ENCODE results near the gene ANKRD44. TPM values are rescaled to one million over a fixed set of nuclear protein-coding genes. Genes with fewer than 3 reads are reported as not detected.

Gene ANKRD44
- total RNA-seq, 1 experiment from 2014 or later = 0.68 TPM

DNA sequence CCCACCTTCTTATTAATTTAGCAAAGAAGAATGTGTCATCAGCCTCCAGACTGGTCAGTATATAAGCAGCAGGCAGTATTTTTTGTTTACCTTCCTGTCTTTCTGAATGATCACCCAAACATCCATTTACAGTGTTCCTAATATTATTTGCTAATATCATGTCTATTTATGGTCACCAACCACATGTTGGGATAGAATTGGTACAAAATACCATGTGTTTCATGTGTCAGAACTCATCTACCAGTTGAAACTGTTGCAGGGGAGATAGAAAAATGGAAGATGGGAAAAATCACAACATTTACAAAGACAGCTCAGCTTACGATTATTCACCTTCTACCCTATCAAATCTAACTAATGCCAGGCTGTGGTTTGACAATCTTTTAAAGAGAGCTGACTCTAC is 66.2 kb downstream of the ANKRD44 start (continued):
- TF ChIP-seq ELF4 (CRISPR knock-in tag; IDR thresholded peaks at IDR 0.05; ENCODE audit: low read depth) = no peak
- no peak for TF ChIP-seq ZNF121 (CRISPR knock-in tag; IDR thresholded peaks at IDR 0.05)
- TF ChIP-seq NFYB (CRISPR knock-in tag; conservative IDR thresholded peaks at IDR 0.05; ENCODE audit: low read depth) = no peak
- no peak for TF ChIP-seq ZNF232 (CRISPR knock-in tag; IDR thresholded peaks at IDR 0.05)

DNA sequence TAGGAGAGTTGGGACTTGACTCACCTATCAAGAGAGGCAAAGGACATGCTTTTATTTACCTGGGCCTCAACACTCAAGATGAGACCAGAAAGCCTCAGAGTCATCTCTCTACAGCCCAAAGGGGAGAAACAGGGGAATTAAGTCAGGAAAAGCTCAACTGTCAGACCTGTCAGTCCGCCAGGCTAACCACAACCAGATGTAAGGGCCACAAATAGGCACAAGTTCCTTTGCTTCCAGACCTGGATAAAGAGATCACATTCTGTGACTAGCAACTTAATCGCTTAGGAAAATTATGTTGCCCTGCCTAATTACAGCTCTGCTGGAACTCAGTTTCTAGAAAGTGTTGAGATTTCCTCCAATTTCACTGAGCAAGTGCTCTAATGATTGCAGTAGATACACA is 67.9 kb downstream of the ANKRD44 start:
- Mint-ChIP-seq H3K27me3 (ENCODE audit: low read depth) (no peaks in the 10 kb centered on the region), H3K4me3 (no peak overlapping the region), H3K9me3 (no peaks in the 10 kb centered on the region), H3K27ac (no peak overlapping the region), H3K4me1 (no peaks in the 10 kb centered on the region), H3K36me3 (no peaks in the 10 kb centered on the region)
- no peak for TF ChIP-seq NFATC4 (CRISPR knock-in tag; IDR thresholded peaks at IDR 0.05)
- TF ChIP-seq TCF7 (CRISPR knock-in tag; IDR thresholded peaks at IDR 0.05; ENCODE audit: low read depth) = no peak
- TF ChIP-seq, protein P1, sequence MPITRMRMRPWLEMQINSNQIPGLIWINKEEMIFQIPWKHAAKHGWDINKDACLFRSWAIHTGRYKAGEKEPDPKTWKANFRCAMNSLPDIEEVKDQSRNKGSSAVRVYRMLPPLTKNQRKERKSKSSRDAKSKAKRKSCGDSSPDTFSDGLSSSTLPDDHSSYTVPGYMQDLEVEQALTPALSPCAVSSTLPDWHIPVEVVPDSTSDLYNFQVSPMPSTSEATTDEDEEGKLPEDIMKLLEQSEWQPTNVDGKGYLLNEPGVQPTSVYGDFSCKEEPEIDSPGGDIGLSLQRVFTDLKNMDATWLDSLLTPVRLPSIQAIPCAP (CRISPR knock-in tag; IDR thresholded peaks at IDR 0.05) = no peak
- TF ChIP-seq PRRX2 (CRISPR knock-in tag; IDR thresholded peaks at IDR 0.05) = no peak
- TF ChIP-seq ZNF671 (CRISPR knock-in tag; IDR thresholded peaks at IDR 0.05) = no peak
- TF ChIP-seq KAT7 (CRISPR knock-in tag; IDR thresholded peaks at IDR 0.05; ENCODE audit: borderline replicate concordance) = no peak
- no peak for TF ChIP-seq ZNF263 (CRISPR knock-in tag; IDR thresholded peaks at IDR 0.05; ENCODE audit: low read depth)
- no peak for TF ChIP-seq ZNF121 (CRISPR knock-in tag; IDR thresholded peaks at IDR 0.05)
- no peak for TF ChIP-seq CREB1 (CRISPR knock-in tag; IDR thresholded peaks at IDR 0.05)
- TF ChIP-seq ZNF138 (CRISPR knock-in tag; conservative IDR thresholded peaks at IDR 0.05) = no peak
- TF ChIP-seq CDX4 (CRISPR knock-in tag; IDR thresholded peaks at IDR 0.05; ENCODE audit: borderline replicate concordance) = no peak
- TF ChIP-seq TP53 (CRISPR knock-in tag; IDR thresholded peaks at IDR 0.05) = no peak
- TF ChIP-seq ZNF425 (CRISPR knock-in tag; conservative IDR thresholded peaks at IDR 0.05) = no peak
- TF ChIP-seq, protein P2, sequence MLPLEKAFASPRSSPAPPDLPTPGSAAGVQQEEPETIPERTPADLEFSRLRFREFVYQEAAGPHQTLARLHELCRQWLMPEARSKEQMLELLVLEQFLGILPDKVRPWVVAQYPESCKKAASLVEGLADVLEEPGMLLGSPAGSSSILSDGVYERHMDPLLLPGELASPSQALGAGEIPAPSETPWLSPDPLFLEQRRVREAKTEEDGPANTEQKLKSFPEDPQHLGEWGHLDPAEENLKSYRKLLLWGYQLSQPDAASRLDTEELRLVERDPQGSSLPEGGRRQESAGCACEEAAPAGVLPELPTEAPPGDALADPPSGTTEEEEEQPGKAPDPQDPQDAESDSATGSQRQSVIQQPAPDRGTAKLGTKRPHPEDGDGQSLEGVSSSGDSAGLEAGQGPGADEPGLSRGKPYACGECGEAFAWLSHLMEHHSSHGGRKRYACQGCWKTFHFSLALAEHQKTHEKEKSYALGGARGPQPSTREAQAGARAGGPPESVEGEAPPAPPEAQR (CRISPR knock-in tag; IDR thresholded peaks at IDR 0.05) = no peak
- TF ChIP-seq AR (CRISPR knock-in tag; IDR thresholded peaks at IDR 0.05) = no peak
- TF ChIP-seq, protein P3, sequence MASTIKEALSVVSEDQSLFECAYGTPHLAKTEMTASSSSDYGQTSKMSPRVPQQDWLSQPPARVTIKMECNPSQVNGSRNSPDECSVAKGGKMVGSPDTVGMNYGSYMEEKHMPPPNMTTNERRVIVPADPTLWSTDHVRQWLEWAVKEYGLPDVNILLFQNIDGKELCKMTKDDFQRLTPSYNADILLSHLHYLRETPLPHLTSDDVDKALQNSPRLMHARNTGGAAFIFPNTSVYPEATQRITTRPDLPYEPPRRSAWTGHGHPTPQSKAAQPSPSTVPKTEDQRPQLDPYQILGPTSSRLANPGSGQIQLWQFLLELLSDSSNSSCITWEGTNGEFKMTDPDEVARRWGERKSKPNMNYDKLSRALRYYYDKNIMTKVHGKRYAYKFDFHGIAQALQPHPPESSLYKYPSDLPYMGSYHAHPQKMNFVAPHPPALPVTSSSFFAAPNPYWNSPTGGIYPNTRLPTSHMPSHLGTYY (CRISPR knock-in tag; IDR thresholded peaks at IDR 0.05) = no peak
- TF ChIP-seq GABPB1 (CRISPR knock-in tag; IDR thresholded peaks at IDR 0.05) = no peak
- TF ChIP-seq RELA (CRISPR knock-in tag; IDR thresholded peaks at IDR 0.05; ENCODE audit: borderline replicate concordance) = no peak
- no peak for TF ChIP-seq USF2 (CRISPR knock-in tag; IDR thresholded peaks at IDR 0.05)
- no peak for TF ChIP-seq ATF1 (CRISPR knock-in tag; IDR thresholded peaks at IDR 0.05)
- DNase-seq (ENCODE audit: low spot score) (no peak), ATAC-seq (no peak)
- POLR2A ChIA-PET = no interaction called here
- CTCF ChIA-PET = no interaction called here
